NCI-H82 treated with DMSO at 0.1 percent for 48 hours (cell line): ENCODE results near the gene RARRES2.
A peak's percentile ranks its signal among the peaks of the same experiment; 100 is the strongest.

Source experiments
- DNase-seq: peaks from one replicate; lab custom pipeline; 2025; ENCODE audit not compliant: unreplicated experiment; lab: John Stamatoyannopoulos, UW

RARRES2 gene

DNA sequence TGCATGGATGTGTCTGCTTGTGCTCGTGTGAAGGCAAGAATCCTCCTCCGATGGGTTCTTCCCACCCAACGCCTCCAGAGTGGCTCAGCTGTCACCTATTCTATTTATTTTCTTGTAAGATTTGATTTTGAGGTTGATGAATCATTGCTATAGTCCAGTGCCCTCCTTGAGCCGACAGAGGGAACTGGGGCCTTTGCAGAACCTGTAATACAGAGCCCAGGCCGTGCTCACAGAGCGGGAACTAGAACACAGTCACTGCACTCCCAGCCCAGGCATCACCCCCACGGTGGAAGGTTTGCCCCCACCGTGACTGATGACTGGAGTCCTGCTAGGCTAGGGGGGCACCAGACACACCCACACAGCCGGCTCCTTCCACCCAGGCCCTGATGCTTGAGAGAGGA lies 2.0 kb downstream of the RARRES2 start:
- no peak for DNase-seq

DNA sequence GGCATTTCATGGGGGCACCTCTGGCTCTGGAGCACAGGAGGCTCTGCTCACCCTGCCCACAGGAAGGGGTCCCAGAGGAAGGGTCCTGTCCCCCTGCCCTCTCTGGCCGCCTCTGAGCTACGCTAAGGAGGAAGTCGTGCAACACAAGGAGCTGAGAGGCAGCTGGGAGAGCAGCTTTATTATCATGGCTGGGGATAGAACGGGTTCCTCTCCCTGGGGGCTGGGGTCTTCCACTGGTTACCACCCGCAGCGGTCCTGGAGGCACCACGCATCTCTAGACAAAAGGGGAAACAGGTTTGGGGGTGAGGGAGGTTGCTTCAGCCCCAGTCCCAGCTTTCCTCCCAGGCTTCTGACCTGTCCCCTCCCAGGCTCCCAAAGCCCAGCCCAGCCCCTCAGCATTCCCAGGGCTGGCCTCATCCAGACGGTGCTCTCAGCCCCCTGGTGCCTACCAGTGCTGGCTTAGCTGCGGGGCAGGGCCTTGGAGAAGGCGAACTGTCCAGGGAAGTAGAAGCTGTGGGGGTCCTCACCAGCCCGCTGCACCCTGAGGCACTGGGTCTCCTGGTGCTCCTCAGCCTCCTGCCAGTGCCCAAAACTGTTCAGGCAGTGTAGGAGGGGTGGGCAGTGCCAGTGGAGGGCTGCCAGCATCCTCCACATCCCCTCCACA lies 3.1 kb downstream of the RARRES2 start:
- no peak for DNase-seq

DNA sequence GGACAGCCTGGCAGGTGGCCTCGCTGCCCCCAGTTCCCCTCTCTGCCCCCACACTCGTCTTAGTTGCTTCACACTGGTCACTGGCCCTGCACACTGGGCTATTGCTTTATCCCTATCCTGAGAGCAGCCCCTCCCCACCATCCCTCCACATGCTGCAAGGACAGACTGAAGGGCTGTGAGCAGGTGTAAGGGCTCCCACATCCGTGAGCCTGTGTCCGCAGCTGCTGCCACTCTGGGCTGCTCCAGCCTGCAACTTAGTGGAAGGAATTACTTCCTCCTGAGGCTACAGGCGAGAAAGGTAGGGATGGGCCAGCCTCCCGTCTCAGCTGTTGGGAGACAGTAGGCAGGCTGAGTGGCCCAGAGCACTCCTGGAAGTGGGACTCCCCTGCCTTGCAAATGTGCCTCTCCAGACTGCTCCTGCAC lies 3.8 kb downstream of the RARRES2 start:
- DNase-seq, result no peak

DNA sequence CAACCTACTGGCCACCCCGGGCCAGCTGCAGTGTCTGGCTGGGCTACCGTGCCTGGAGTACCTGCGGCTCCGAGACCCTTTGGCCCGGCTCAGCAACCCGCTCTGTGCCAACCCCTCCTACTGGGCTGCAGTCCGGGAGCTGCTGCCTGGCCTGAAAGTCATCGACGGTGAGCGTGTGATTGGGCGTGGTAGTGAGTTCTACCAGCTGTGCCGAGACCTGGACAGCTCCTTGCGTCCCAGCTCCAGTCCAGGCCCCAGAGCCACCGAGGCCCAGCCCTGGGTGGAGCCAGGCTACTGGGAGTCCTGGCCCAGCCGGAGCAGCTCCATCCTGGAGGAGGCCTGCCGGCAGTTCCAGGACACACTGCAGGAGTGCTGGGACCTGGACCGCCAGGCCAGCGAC lies 4.2 kb downstream of the RARRES2 start:
- DNase-seq, result no peak

DNA sequence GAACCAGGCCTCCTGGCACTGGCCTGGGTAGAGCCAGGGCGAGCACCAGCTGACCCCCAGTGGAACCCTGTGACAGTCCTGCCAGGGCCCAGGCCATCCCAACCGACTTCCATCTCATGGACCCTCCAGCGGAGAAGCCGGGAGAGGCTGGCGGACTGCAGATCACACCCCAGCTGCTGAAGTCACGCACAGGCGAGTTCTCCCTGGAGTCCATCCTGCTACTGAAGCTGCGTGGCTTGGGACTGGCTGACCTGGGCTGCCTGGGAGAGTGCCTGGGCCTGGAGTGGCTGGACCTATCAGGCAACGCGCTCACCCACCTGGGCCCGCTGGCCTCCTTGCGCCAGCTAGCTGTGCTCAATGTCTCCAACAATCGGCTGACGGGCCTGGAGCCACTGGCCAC lies 4.7 kb downstream of the RARRES2 start:
- DNase-seq, result no peak

DNA sequence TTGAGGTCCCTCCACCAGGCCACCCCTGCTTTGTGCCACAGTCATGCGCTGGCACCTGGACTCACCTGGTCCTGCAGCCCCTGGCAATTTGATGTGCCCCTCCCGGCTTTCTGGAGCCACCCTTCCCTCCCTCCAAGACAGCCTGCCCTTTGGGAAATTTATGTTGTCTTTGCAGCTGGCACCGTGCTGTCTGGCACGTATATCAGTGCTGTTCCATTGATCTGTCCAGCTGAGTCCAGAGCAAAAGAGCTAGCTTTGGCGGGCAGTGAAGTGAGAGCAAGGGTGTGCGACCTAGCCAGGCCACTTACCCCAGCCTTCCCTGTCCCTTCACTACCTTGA lies 5.7 kb downstream of the RARRES2 start:
- DNase-seq, result no peak

DNA sequence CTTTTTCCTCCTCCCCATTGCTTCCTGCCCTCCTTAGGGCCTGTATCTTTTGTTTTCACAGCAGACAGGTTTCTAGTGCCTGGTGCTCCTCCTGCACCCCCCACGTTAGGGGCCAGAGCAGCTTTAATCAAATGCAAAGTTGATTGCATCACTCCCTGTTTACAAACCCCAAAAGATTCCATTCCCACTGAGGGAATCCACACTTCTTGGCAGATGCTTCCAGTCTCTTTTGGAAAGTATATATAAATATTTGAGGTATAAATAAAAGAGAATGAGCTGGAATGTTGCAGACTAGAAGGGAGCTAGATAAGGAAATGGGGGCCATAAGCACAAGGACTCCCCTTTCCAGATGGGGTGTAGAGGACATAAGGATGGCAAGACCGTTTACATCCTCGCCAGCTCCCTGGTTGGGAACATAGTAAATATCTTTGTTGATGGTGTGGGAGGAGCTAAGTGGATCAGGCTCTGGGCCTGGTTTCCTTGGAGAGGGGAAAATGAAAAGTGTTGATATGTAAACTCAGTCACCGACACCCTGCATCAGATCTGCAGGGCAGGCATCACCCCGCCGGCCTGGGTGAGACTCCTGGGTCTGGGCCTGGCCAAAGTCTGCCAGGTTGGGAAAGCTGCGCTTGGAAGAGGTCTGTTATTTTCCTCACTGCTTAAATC lies 6.2 kb downstream of the RARRES2 start:
- DNase-seq, result no peak

DNA sequence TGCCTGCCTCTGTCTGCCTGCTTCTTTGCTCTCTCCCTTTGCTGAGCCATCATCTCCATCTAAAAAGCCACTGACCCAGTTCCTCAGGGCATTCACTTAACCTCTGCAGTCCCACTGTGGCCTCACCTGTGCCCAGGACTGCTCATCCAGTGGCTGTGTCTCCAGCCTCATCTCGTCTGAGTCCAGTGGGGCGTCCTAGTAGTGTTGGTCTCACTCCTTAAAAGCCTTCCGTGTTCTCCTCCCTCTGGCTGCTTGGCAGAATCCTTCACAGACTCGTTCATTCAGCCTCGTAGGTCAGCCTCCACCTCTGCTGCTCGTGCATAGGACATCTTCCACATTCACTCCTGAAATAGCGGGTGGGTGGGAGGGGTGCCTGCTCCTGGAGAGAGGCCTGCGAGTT lies 7.3 kb downstream of the RARRES2 start:
- DNase-seq, result no peak

DNA sequence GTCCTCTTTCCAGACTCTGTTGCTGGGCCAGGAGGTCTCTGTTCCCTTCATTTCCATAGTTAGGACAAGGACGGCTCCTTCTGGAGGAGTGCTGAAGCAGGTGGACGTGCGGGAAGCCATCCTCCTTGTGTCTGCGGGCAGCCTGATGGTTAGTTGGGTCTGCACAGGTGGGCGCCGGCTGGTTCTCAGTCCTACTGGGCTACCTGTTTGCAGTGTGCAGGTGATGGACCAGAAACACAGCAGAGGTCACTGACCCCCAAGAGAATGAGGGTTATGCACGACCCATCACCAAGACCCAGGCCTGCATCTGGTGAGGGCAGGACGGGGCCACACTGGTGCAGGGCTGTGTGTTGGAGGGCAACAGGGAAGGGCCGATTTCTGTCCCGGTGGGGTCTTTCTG lies 7.8 kb downstream of the RARRES2 start:
- no peak for DNase-seq

DNA sequence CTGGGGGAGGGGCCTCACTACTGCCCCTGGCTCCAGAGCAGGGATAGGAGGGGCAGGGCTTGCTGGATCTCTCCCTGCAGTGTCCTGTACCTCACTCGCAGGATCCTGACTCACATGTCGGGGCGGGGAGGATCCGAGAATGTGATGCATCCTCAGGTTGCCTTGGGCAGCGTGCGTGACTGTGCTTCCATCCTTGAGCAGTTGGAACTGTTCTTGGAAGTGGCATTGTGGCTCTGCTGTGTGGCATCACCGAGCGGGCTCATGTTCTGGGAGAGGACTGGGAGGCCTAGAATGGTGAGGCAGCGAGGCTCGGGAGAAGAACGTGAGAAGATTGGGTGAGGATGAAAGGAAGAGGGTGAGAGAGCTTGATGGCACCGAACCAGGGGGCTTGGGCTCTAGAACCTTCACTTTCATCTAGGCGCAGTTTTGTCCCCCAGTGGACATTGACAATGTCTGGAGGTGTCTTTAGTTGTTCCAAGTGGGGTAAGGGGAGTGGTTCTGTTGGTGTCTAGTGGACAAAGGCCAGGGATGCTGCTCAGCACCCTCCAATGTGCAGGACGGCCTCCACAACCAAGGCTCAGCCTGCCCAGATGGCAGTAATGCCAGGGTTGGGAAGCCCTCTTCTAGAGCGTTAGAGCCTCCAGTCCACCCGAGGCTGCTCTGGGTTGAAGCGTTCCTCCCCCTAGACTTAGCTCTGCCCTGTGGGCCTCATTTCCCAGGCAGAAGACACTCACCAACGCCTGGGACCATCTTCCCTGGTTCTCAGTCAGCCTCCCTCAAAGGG lies 8.4 kb downstream of the RARRES2 start:
- no peak for DNase-seq

DNA sequence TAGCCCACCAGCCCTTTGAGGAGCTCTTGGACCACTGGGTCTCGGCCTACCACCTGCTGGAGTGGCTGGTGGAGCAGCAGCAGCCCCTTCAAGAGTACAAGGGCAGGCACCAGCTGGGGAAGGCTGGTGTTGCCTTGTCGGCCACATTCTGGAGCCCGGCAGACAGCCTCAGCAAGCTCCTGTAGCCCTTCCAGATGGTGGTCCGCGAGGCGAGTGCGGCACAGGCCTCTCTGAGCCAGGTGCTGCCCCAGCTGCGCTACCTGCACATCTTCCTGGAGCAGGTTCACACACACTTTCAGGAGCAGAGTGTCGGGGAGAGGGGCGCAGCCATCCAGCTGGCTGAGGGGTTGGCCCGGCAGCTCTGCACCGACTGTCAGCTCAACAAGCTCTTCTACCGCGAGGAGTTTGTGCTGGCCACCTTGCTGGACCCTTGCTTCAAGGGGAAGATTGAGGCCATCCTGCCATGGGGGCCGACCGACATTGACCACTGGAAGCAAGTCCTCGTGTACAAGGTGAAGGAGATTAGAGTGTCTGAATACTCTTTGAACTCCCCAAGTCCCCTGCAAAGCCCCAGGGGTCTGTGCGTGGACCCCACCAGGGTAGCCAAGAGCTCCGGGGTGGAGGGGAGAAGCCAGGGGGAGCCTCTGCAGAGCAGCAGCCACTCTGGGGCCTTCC lies 11.1 kb downstream of the RARRES2 start:
- DNase-seq, result no peak

DNA sequence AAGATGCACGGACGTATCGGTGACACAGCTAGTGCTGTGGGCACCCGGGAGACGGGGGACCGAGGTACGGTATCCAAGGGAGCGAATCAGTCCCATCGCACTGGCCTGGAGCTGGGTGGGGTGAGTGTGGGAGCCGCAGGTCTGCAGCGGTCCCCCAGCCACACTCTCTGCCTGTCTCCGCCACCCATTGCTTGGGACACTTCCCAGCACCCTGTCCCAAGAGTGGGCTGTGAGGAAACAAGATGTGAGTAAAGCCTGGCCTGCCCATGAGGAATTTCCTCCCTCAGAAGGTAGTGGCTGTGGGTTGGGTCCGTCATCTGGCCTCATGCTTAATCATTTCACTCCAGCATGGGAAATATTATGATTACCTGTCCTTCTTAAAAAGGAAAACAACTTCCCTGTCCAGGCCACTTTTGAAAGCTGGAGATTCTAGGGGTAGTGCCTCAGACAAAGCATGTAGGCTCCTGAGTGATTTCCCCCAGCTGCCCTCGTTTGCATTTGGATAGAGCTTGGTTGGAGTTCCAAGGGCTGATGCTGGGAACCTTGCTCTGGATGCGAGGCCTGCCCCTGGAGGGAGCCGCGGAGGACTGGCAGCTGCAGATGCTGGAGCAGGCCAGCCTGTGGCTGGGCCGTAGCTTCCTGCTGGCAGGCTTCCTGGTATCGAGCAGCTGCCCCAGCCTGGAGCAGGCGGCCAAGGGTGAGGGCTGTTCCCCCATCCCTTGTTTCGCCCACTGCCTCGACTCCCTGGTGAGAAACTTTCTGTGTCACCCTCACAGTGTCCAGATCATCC lies 11.9 kb downstream of the RARRES2 start:
- no peak for DNase-seq

DNA sequence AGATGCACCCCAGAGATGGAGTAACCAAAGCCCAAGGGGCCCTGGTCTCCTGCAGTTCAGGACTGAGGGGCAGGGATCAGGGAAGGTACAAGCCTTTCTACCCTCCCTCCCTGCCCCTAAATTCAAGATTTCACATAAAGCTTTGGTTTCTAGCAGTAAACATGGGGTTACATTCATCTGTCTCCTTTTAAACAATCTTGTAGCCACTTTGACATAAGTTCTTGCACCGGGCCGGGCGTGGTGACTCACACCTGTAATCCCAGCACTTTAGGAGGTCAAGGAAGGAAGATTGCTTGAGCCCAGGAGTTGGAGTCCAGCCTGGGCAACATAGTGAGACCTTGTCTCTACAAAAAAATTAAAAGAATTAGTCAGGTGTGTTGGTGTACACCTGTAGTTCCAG lies 14.1 kb downstream of the RARRES2 start:
- no peak for DNase-seq

DNA sequence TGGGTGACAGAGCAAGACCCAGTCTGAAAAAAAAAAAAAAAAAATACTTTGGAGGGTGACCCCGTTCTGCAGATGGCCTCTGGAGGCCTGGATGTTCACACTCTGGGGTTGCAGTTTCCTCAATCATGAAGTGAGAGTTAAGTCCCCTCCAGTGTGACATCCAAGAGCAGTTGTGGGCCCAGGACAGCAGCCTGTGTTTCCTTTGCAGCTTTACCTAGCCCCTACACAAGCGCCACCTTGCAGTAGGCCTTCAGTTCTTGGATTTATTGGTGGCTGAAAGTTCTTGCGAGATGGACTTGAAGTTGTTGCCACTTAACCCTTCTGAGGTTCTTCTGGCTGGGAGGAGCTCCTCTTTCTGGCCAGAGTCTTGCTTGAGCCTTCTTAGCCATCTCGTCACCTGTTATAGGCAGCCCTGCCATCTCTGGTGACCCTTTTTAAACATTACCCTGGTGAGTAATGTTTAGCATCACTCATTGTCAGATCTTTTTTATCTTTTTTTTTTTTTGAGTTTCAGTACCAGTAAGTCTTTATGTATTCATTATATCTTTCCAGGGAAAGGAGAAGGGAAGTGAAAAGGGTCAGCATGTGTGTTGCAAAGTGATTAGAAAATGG lies 14.7 kb downstream of the RARRES2 start:
- no peak for DNase-seq

DNA sequence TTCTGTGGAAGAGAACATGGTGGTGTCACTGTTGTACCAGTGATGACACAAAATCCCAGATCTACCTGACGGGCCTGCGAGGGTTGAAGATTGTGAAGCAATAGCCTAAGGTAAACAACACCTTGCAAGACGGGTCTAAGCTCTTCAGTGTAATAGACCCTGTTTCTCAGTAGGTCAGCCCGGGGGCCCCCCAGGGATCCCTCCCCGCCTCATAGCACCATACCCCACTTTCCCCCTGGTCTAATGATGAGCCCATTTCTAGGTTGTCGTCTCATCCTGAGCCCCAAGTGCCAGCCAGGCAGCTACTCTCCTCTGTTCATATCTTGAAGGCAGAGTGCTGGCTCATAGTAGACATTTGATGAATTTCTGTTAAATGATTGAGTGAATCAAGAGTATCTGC lies 15.5 kb downstream of the RARRES2 start:
- no peak for DNase-seq

DNA sequence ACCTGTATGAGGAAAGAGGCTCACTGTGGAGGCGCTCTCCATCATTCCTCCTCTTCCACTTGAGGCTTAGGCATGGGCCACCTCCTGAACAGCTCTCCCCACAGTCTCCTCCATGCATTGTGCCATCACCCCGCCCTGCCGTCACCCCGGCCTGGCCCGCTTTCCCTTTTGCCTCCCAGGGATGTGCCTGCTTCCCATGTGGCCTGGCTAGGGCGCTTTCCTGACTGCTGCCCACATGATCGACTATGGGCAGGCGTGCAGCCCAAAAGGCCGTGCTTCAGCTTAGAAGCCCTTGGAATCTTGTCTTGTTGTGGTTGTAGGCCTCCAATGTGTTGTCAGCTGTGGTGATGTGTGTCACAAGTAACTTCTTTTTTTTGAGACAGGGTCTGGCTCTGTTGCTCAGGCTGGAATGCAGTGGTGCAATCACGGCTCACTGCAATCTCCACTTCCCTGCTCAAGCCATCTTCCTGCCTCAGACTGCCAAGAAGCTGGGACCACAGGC lies 16.3 kb downstream of the RARRES2 start:
- no peak for DNase-seq

DNA sequence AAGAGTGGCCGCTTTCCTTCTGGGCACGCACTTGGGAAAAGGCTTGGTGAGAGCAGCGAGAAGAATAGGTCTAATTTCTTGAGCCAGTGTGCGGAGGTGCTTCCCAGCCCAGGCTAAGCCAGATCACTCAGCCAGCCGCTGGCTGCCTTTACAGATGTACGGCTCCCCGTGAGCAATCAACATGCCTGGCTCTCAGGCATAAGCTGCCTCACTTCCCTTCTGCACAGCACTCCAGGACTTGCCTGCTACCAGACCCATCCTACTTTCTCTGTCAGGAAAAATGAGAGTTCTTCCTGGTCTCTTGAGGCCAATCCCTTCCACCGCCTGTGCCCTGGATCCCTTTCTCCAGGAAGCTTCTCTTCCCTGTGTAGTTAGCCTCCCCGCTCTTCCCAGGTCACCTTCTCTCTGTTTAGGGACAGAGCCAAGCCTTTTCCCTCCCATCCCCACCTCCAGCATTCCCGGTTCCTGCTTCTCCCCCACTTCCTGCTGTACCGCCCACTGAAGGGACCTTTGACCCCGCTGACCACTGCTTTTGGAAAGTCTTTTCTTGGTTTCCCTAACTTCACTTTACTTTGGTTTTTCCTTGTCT lies 17.0 kb downstream of the RARRES2 start:
- DNase-seq, result no peak

DNA sequence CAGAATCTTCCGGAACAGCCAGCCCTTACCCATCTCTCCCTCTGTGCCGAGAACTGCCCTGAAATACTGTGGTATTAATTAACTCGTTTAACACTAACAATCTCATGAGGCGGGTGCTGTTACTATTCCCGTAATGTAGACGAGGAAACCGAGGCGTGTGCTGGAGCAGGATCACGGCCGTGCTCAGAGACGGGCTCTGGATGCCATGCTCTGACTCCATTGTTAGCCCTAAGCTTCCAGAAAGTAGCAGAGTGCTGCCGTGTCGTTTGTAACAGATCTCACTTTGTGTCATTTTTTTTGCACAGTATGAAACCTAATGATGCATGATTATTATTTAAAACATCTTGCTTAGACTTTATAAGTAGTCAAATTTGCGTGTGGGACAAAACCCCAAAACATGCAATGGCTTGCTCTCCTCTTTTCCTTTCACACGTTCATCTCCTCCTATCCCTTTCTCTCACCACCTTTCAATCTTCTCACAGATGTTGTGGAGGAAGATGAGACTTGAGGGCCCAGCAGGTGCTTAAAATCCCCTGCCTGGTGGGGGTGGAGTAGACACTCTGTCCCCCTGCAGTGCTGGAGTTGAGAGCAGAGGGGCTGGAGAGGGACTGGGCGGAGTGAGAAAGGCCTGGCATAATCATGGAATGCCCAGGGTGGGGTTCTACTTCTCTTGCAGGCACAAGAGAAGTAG lies 17.6 kb downstream of the RARRES2 start:
- peak; percentile 3 for DNase-seq
